ENCODE data around the gene TEX14. TPM values are rescaled to one million over a fixed set of nuclear protein-coding genes. Genes with fewer than 3 reads are reported as not detected.
A peak's percentile ranks its signal among the peaks of the same experiment; 100 is the strongest.

TEX14 gene
- total and polyA plus RNA-seq, 10 of the 15 experiments (the other 5 are each of a cell fraction or from before 2014, with no cell fraction given), result 0.15 to 1.3 (median 0.66) TPM

DNA sequence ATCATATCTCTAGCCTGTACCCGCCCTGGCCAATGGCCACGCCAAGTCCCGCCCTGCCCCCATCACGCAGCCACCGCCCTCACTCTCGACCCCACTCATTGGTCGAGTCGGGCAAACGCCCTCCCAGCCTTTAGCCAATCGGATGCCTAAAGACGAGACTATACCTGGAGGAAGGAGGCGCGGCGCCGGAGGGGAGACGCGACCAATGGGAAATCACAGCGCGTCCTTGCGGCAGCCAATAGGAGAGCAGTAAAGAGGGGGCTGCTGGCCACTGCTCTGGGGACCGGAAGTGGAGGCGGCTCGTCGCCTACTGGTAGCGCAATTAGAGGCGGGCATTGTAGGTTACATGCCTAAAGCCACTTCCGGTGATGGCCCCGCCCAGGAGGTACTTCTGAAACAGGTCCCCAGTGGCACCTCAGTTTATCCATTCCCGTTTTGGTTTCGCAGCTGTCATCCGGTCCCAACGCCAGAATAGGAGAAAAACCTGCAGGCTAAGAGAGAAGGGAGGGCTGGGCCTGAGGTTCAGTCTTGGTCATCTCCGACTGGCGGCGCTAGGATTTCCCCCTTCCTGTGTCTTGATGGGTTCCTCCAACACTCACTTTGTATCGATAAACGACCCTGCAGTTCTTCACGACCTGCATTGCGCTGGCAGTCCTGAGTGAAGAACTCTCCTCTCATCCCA is 173.8 kb downstream of the TEX14 start (continued):
- peak in 1 of 2 experiments; percentile 44; a peak in 1 of 4 replicates for TF ChIP-seq EP300 (IDR thresholded peaks at IDR 0.05; ENCODE audit: borderline replicate concordance in 1 of 2, control insufficient read depth in 1 of 2, low read depth in 2 of 2, low read length in 2 of 2)
- no peak for TF ChIP-seq MTA3 (IDR thresholded peaks at IDR 0.05; ENCODE audit: borderline replicate concordance, low read length)
- TF ChIP-seq ATF2 (IDR thresholded peaks at IDR 0.05; ENCODE audit: low read length), result no peak
- TF ChIP-seq IRF4 (IDR thresholded peaks at IDR 0.05; ENCODE audit: low read depth, low read length), result peak; percentile 58; the same call in 1 of the 2 replicates
- TF ChIP-seq, protein P1, sequence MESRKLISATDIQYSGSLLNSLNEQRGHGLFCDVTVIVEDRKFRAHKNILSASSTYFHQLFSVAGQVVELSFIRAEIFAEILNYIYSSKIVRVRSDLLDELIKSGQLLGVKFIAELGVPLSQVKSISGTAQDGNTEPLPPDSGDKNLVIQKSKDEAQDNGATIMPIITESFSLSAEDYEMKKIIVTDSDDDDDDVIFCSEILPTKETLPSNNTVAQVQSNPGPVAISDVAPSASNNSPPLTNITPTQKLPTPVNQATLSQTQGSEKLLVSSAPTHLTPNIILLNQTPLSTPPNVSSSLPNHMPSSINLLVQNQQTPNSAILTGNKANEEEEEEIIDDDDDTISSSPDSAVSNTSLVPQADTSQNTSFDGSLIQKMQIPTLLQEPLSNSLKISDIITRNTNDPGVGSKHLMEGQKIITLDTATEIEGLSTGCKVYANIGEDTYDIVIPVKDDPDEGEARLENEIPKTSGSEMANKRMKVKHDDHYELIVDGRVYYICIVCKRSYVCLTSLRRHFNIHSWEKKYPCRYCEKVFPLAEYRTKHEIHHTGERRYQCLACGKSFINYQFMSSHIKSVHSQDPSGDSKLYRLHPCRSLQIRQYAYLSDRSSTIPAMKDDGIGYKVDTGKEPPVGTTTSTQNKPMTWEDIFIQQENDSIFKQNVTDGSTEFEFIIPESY (IDR thresholded peaks at IDR 0.05), result no peak
- TF ChIP-seq NFYA (IDR thresholded peaks at IDR 0.05; ENCODE audit: borderline replicate concordance, low read depth, low read length), result peak; percentile 62; the same call in 1 of the 2 replicates
- no peak for TF ChIP-seq PRDM15 (CRISPR knock-in tag; IDR thresholded peaks at IDR 0.05)
- TF ChIP-seq HDAC6 (IDR thresholded peaks at IDR 0.05; ENCODE audit: unreplicated experiment), result no peak
- TF ChIP-seq CREM (IDR thresholded peaks at IDR 0.05; ENCODE audit: low read depth), result peak; percentile 91
- no peak for TF ChIP-seq MTA2 (IDR thresholded peaks at IDR 0.05; ENCODE audit: low read depth)
- peak; percentile 61; the same call in 2 of the 3 replicates for TF ChIP-seq POU2F2 (IDR thresholded peaks at IDR 0.05; ENCODE audit: borderline replicate concordance, low read depth, low read length)
- TF ChIP-seq, protein P2, sequence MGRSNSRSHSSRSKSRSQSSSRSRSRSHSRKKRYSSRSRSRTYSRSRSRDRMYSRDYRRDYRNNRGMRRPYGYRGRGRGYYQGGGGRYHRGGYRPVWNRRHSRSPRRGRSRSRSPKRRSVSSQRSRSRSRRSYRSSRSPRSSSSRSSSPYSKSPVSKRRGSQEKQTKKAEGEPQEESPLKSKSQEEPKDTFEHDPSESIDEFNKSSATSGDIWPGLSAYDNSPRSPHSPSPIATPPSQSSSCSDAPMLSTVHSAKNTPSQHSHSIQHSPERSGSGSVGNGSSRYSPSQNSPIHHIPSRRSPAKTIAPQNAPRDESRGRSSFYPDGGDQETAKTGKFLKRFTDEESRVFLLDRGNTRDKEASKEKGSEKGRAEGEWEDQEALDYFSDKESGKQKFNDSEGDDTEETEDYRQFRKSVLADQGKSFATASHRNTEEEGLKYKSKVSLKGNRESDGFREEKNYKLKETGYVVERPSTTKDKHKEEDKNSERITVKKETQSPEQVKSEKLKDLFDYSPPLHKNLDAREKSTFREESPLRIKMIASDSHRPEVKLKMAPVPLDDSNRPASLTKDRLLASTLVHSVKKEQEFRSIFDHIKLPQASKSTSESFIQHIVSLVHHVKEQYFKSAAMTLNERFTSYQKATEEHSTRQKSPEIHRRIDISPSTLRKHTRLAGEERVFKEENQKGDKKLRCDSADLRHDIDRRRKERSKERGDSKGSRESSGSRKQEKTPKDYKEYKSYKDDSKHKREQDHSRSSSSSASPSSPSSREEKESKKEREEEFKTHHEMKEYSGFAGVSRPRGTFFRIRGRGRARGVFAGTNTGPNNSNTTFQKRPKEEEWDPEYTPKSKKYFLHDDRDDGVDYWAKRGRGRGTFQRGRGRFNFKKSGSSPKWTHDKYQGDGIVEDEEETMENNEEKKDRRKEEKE (IDR thresholded peaks at IDR 0.05), result no peak
- TF ChIP-seq RFX5 (IDR thresholded peaks at IDR 0.05; ENCODE audit: low read depth, low read length), result peak; percentile 90
- TF ChIP-seq, protein P3, sequence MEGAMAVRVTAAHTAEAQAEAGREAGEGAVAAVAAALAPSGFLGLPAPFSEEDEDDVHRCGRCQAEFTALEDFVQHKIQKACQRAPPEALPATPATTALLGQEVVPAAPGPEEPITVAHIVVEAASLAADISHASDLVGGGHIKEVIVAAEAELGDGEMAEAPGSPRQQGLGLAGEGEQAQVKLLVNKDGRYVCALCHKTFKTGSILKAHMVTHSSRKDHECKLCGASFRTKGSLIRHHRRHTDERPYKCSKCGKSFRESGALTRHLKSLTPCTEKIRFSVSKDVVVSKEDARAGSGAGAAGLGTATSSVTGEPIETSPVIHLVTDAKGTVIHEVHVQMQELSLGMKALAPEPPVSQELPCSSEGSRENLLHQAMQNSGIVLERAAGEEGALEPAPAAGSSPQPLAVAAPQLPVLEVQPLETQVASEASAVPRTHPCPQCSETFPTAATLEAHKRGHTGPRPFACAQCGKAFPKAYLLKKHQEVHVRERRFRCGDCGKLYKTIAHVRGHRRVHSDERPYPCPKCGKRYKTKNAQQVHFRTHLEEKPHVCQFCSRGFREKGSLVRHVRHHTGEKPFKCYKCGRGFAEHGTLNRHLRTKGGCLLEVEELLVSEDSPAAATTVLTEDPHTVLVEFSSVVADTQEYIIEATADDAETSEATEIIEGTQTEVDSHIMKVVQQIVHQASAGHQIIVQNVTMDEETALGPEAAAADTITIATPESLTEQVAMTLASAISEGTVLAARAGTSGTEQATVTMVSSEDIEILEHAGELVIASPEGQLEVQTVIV (IDR thresholded peaks at IDR 0.05; ENCODE audit: borderline replicate concordance, partially characterized antibody), result peak; percentile 6
- TF ChIP-seq PAX8 (IDR thresholded peaks at IDR 0.05), result no peak
- TF ChIP-seq GATAD2B (conservative IDR thresholded peaks at IDR 0.05; ENCODE audit: low read depth), result 0 out of 2 replicates have a peak, but pooled peaks have one; percentile 31

Measured in GM12878 (cell line).